Activated CD8-positive, alpha-beta memory T cell treated with anti-CD3 and anti-CD28 coated beads, Interleukin-2, amount 50 U/mL, for 4 hours (primary cell): ENCODE results near the gene HECTD3.
"Not testable (repeated sequence)": the region's sequence is repeated elsewhere in the genome, so short reads cannot be mapped to it uniquely, and the experiment has no call there.

Experiments used
- DNase-seq: peaks from one replicate; pipeline ENCODE4 v3.0.0-alpha.2; 2020

HECTD3 gene

GRCh38 chr1:44985747-44986359 lies 25.3 kb downstream of the HECTD3 start:
- DNase-seq: no peak

GRCh38 chr1:44977372-44977771 lies 33.8 kb downstream of the HECTD3 start:
- DNase-seq: not testable (repeated sequence)

GRCh38 chr1:44976252-44976651 lies 34.9 kb downstream of the HECTD3 start:
- no peak for DNase-seq

- no peak for DNase-seq
Measured at GRCh38 chr1:44973645-44974044, 37.5 kb downstream of the HECTD3 start.

DNA sequence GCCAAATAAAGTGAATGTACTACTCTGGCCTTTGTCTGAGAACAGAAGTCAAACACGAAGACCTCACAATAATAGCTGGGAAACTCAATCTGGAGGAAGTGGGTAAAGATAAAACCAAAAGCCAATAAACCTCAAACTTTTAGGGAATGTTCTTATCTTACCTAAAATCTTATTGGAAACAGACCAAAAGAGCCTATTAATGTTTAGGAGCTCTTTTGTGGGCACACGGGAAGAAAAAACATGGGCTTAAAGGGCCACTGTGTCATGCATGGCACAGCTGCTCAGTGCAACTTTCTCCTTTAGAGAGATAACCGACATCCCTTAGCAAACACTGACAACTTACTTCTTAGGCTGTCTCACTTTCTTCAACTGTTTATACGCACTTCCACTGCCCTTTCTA lies 40.8 kb downstream of the HECTD3 start:
- no peak for DNase-seq

DNA sequence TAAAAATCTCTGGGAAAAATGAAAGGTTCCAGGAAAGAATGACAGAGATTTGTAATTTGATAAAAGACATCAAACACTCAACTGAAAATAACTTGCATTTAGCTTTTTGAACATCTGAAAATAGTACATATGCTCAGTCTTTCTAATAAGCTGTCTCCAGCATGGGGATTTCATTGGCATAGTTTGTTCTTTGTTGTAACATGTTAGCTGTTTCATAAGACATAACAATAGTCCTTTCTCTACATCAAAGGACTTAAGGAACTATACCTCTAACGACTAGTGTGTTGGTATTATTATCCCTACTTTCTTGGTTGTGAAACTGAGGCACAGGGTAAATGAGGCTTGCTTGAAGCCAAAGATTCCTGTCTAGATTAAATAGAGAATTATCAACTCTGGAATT lies 46.7 kb downstream of the HECTD3 start:
- no peak for DNase-seq

DNA sequence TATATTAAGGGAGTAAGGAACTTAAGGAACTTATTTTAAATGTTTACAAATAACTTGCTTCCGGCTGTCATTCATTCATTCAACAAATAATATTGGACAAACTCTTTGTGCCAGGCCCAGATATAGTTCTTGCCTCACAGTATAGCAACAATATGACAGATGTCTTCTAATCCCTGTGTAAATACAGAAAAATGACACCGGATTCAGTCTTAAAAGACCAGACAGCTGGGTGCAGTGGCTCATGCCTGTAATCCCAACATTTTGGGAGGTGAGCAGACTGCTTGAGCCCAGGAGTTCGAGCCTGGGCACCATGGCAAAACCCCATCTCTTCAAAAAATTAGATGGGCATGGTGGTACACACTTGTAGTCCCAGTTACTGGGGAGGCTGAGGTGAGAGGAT lies 48.4 kb downstream of the HECTD3 start:
- DNase-seq: no peak

DNA sequence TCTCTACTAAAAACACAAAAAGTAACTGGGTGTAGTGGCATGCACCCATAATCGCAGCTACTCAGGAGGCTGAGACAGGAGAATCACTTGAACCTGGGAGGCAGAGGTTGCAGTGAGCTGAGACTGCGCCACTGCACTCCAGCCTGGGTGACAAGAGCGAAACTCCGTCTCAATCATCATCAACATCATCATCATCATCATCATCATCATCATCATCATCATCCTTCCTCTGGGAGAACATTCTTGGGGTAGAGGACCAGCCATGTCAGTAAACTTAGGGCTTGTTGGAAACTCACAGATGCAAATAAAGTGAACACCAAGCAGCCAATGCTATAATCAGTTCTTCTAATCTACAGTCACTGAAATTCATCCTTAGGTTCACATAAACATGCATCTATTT lies 49.1 kb downstream of the HECTD3 start:
- DNase-seq: not testable (repeated sequence)

- not testable (repeated sequence) for DNase-seq
Measured at GRCh38 chr1:44957566-44957965, 53.6 kb downstream of the HECTD3 start.

DNA sequence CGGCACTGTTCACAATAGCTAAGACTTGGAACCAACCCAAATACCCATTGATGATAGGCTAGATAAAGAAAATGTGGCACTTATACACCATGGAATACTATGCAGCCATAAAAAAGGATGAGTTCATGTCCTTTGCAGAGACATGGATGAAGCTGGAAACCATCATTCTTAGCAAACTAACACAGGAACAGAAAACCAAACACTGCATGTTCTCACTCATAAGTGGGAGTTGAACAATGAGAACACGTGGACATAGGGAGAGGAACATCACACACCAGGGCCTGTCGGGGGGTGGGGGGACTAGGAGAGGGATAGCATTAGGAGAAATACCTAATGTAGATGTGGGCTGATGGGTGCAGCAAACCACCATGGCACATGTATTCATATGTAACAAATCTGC lies 55.0 kb downstream of the HECTD3 start:
- DNase-seq: not testable (repeated sequence)
